OCI-LY1 (cell line): ENCODE results near the gene CGREF1.

Experiments
- CTCF ChIP-seq: fragments of 200-600 bp; sonication (generic), shearing (Covaris generic); IDR thresholded peaks from 2 replicates; pipeline ENCODE4 v1.5.1; 2017; ENCODE audit warnings: mild to moderate bottlenecking, antibody characterized with exemption, low read length, moderate library complexity, mixed read lengths
- EZH2 ChIP-seq: fragments of 200-600 bp; sonication (generic), shearing (Covaris generic); IDR thresholded peaks from 2 replicates; pipeline ENCODE4 v1.8.0; 2017; ENCODE audit warnings: borderline replicate concordance, mixed run types, mild to moderate bottlenecking, antibody characterized with exemption, low read length, moderate library complexity, mixed read lengths

- TF ChIP-seq CTCF (no peak), EZH2 (no peak)
Measured at GRCh38 chr2:27094353-27094984, 24.5 kb downstream of the CGREF1 start.
